HG03103 (cell line): Measurements from ENCODE around the gene TSPAN11.

Source experiments
- ATAC-seq: cut with Tn5 transposase; IDR thresholded peaks from one replicate; pipeline ENCODE4 v1.9.1; 2021; ENCODE audit warnings: low read depth; ENCODE audit not compliant: unreplicated experiment

The TSPAN11 gene

DNA sequence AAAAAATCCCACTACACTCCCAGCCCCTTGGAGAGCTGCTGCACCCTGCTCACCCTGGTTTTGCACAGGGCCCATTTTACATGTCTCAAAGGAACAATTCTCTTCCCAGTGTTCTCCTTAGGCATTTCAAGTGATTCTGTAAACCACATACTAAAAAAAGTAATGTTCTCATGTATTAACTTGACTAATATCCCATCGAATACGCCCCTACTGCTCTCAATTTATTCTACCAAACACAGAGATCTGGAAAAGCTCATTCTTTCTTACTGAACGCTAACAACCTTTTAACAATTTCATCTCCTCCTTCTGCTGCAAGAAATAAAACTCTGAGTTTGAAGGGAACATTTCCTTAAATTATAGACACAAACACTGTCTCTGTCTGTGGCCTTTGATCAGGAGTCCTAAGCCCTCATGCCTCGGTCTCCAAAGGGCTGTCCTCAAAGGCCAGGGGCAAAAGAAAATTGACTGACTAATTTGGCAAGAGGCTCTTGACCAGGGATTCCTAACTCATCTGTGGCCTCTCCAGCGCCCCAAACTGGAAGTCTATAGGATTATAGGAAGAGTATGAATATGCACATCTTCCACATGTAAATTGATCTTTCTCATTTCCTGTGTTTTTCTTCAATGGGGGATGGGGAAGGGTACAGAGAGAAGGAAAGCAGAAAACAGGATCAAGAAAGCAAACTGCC, 17.1 kb upstream of the TSPAN11 start:
- no peak for ATAC-seq

- ATAC-seq: no peak
Measured at GRCh38 chr12:30910038-30910350, 16.6 kb upstream of the TSPAN11 start.

DNA sequence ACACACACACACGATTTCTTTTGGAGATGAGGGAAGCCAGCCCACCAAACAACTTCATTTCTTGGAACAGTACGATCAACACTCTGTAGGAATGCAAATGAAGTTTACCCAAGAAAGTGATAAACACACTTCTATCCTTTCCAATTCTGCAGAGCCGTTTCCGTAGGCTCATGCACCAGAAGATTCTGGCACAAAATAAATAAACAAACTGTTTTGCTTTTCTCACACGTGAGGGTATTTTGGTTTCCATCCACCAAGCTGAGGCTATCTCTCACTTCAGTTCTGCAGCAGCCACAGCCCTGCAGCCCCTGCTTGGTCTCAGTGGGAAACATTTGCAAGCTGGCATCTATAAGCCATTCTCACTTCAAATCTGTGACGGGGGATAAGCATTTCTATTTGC, 15.3 kb upstream of the TSPAN11 start:
- ATAC-seq: no peak

GRCh38 chr12:30913323-30913722, 13.2 kb upstream of the TSPAN11 start:
- no peak for ATAC-seq

DNA sequence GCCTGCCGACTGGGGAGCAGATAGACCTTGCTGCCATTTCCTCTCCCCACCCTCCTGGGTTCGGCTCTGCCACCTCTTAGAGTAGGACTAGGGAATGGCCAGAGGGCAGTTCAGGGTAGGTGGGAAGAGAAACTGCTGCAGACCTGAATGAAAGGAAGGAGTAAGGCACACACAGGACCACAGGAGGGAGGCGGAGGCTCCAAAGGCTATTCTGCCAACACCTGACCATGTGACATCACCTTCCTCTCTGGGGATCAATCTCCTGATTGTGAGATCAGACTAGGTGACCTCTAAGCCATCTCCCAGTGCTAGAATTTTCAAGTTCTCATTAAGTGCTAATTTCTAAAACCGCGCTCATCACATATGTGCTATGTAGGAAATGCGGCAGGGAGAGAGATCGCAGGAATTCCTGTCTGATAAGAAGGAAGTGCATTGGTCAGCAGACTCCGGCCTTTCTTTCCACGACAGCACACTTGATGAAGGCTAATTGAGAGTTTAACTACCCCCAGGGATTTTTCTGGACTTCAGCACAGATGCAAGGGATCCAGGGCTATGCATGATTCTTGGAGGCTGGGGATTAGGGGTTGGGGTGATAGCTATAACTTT, 11.5 kb upstream of the TSPAN11 start:
- no peak for ATAC-seq

DNA sequence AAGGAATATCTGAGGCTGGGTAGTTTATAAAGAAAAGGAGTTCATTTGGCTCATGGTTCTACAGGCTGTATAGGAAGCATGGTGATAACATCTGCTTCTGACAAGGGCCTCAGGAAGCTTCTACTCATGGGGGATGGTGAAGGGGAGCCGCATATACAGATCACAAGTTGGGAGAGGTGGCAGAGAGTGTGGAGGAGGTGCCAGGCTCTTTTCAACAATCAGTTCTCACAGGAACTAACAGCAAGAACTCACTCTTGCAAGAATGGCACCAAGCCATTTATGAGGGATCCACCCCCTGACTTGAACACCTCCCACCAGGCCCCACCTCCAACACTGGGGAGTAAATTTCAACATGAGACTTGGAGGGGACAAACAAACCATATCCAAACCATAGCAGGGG, 3.5 kb upstream of the TSPAN11 start:
- ATAC-seq: no peak

DNA sequence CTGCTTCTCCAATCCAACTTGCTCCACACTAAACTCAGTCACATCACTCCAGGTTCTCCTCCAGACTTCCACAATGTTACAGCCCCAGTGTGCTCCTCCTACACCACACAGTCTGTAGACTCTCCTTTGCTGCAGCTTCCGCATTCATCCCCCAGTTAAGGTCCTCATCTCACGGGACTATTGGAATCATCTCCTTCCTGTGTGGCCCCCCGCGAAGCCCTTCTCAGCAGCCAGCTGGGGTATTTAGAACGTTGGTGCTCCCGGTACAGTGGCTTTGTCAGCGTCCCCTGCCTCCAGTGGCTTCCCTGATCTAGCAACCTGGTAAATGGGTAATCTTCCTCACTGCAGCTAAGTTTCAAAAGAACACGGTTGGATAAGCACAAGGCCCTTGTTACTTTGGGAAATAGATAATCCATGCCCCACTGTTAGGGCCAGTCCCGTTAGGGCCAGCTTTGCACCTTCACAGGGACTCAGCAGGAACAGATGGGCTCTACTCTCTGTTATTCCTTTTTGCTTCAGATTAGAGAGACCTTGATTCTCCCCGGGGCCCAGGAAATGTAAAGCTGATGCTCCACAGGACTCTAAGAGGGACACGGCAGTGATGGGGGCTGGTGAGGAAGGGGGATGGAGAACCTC, 823 bp upstream of the TSPAN11 start:
- no peak for ATAC-seq

DNA sequence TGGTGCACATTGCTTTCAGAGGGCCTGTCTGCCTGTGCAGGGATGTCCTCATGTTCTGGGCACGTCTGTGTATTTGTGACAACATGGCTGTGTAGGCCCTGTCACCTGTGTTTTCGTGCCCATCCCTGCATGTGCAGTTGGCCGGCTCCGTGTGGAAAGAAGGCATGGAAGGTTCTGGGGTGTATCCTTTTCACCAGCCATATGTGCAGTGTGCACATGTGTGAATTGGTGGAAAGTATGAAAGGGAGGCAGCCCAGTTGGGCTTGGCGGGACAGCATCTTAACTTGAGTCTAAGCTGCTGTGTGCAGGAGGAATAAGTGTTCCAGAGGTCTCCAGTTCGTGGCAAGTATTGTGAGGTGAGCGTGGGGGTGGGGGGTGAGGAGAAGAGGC, 669 bp downstream of the TSPAN11 start:
- no peak for ATAC-seq

DNA sequence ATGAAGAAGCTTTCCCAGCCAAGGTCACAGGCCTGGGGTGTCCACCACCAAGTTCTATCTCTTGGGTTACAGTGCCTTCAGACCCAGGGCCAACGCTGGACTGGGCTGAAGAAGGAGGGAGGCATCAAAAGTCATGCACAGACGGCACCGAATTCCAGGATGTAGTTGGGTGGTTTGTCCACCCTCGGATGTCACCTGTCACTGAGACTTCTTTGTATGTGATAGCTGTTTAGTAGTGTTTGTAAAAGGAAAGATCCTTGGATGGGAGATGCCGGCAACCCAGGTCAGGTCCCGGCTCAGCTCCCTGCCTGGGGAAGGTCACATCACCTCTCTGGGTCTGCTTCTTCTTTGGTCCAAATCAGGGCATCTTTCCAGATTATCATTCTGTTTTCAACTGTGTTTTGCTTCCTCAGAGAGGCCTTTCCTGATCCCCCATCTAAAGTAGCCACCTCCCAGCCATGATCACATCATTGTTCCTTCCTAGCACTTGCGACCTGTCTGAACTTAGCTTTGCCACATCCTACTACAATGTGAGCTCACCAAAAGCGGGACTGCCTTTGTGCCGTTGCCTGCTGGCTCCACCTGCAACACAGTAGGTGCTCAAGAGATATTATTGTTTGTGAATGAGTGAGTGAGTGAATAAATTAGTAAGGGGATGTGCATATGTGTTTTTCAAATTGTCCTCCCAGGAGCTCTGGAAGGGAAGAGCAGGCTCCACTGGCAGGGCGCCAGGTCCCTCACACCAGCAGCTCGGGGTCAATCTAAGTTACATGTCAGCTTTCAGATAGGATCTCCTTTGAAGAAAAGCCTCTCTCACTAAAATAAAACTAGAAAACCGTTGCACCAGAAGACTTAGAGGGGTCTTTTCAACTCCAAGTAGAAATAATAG, 2.1 kb downstream of the TSPAN11 start:
- no peak for ATAC-seq

DNA sequence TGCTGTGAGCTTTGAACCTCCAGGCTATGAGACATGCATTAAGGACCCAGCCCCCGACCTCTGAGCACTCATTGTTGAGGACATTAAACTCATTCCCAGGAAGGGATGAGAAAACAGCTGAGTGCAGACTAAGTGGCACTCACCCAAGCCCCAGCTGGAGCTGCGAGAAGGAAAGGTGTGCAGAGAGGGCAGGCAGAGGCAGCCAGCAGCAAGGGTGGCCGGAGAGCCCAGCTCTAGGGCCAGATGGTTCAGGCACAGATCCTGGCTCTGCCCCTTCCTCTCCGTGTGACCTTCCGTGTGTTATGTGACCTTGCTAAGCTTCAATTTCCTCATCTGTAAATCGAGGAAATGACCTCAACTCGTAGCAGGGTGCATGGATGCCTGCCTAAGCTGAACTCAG, 3.7 kb downstream of the TSPAN11 start:
- ATAC-seq: no peak

DNA sequence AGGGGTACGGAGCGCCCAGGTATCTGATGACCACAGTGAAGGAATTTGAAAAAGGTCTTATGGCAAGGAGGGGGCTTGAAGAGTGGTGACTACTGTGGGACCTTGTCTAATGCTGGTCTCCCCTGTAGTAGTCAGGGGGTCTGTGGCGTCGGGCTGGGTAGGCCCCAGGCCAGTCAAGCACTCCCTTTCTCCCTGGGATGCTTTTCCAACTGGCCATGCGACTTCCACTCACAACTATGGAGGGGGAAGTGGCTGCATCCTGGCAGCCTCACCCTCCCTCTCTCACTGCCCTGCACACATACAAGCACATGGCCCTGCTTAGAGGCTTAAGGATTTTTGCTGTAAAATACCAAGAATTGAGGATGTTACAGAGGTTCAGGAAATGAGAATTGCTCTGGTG, 4.1 kb downstream of the TSPAN11 start:
- ATAC-seq: no peak

- ATAC-seq: no peak
Measured at GRCh38 chr12:30932881-30933280, 6.3 kb downstream of the TSPAN11 start.

- ATAC-seq: no peak
Measured at GRCh38 chr12:30934811-30935210, 8.3 kb downstream of the TSPAN11 start.

GRCh38 chr12:30936036-30936435, 9.5 kb downstream of the TSPAN11 start:
- ATAC-seq: no peak

DNA sequence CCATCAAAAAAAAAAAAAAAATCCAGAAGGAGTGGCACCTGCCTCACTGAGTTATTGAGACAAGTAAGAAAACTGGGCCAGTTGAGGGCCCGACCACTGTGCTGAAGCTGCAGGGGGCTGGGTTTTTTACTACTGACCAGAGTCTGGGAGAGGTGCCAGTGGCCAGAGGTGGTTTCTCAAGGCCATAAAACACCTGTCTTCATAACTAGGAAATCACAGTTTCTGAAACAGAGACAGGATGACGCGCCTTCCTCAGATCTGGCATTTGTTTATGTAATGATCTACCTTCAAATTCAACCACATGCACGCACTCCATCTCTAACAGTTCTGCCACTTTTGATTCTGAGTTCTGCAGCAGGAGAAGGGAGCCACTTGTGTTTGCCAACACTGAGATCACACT, 12.7 kb downstream of the TSPAN11 start:
- no peak for ATAC-seq

DNA sequence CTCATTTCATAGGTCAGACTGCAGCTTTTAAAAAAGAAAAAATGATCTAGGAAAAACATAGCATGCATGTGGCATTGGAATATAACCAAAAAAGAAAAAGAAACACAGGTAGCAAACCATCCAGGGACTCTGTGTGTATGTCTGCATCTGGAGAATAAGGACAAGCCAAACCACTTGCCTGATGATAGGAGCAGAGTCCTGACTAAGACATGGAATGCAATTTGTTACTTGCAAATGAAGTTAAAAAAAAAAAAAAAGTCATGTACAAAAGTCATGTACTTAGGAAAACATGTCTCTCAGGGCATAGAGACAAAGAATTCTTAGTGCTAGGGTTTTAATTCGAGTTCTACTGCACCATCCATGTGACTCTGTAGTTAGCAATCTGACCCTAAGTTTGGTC, 15.9 kb downstream of the TSPAN11 start:
- no peak for ATAC-seq

DNA sequence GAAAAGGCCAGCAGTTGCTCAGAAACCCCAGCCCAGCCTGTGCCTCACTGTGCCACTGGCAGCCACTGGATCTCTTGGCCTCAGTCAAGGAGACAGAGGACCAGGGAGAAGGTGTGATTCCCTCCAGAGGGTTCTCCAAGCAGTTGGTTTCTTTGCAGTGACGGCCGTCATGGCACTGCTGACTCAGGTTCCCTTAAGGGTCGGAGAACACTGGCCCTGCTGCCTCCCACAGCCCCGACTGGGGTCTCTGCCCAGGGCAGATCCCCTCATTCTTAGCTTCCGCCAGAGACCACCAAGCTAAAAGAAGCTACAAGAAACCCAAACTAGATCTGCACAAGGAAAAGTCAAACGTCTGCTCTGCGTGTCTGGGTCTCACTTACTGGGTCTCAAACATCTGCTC, 16.4 kb downstream of the TSPAN11 start:
- no peak for ATAC-seq

GRCh38 chr12:30945443-30946164, 19.1 kb downstream of the TSPAN11 start:
- ATAC-seq: no peak

- no peak for ATAC-seq
Measured at GRCh38 chr12:30952015-30952414, 25.5 kb downstream of the TSPAN11 start.

GRCh38 chr12:30953257-30953656, 26.7 kb downstream of the TSPAN11 start:
- ATAC-seq: no peak
